Sigmoid colon (tissue), 4 donors: Measurements from ENCODE around the gene NHERF2.

Source experiments
- CTCF ChIP-seq, 4 experiments: fragments of 450-650 bp in 3 of 4; fragments of 200-600 bp in 1 of 4; IDR thresholded peaks; one replicate each; pipeline ENCODE4 v1.5.1; 2016 to 2019; ENCODE audit warnings: antibody characterized with exemption in 4 of 4, mild to moderate bottlenecking in 3 of 4, moderate library complexity in 2 of 4
- EP300 ChIP-seq, 4 donors: sonication (generic); formaldehyde crosslinking; IDR thresholded peaks; one replicate each; pipeline ENCODE4 v1.6.1; 2017; ENCODE audit warnings: antibody characterized with exemption in 4 of 4
- POLR2A ChIP-seq, 2 donors: fragments of 450-650 bp; IDR thresholded peaks; one replicate each; pipeline ENCODE4 v1.6.1; 2016; ENCODE audit warnings: antibody characterized with exemption in 2 of 2, mild to moderate bottlenecking in 2 of 2, moderate library complexity in 2 of 2

- TF ChIP-seq CTCF (IDR thresholded peaks at IDR 0.05) = peak; percentile 64 to 92 (median 87)
- no peak for TF ChIP-seq POLR2A (IDR thresholded peaks at IDR 0.05)
- no peak for TF ChIP-seq EP300 (IDR thresholded peaks at IDR 0.05)
Measured at GRCh38 chr16:2003827-2004641, 22.7 kb upstream of the NHERF2 start.
